Skeletal muscle cell (primary cell): Measurements from ENCODE around the gene BTRC.
"Not testable (repeated sequence)": the region's sequence is repeated elsewhere in the genome, so short reads cannot be mapped to it uniquely, and the experiment has no call there.

ENCODE experiments used
- DNase-seq: peaks from one replicate; pipeline ENCODE4 v3.0.0-alpha.2; 2010; ENCODE audit warnings: low read depth
- H3K4me3 ChIP-seq: 2 replicates; pipeline ENCODE4 v1.5.1; 2011; ENCODE audit warnings: low read depth, mild to moderate bottlenecking, control low read depth, low read length, moderate library complexity

BTRC gene

DNA sequence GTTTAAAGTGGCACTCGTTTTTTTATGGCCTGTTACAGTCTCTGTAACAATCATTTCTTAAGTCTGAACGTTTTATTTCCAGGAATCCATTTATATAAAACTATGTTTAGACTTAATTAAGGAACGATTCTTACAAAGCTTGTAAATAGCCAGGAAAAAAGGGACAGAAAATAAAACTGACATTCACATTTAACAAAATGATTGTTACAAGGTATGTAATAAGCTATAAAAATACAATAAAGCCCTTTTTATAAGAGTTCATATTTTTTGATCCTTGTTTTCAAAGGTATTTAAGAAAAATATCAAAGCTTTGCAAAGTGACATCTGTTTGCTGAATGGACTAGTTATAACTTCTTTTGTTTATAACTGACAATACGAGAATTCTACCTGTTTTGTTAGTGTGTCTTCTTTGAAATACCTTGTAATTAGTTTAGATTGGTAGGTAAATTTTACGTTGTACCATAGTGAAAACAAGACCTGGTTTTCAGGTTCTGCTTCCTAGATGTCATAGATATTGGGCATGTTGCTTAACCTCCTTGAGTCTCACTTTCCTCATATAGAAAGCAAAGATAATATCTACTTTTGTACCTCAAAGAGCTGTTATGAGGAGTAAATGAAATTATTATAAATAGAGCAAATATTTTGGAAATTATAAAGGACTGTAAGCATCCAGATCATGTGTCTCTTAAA is 25.8 kb downstream of the BTRC start:
- no peak overlapping the region for H3K4me3 ChIP-seq
- no peak for DNase-seq

DNA sequence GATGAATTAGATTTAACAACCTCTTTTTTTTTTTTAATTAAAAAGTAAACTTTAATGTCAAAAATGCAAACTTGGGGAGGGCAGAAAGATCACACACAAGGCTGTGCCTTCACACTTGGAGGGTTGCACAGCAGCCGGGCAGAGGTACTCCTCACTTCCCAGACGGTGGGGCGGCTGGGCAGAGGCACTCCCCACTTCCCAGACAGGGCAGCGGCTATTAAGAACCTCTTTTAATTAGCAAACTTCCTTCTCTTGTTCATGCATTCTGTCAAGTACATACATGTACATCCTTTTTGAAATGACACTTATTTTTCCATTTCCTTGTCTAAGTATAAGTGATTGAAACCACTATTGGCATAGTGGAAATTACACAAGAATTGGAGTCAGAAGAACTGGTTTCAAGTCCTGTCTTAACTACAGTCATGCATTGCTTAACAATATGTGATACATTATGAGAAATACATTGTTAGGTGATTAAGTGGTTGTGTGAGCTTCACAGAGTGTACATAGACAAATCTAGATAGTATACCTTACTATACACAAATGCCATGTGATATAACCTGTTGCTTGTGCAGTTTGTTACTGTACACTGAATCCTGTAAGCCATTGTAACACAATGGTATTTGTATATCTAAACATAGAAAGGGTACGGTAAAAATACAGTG is 26.5 kb downstream of the BTRC start:
- no peak overlapping the region for H3K4me3 ChIP-seq
- no peak for DNase-seq

DNA sequence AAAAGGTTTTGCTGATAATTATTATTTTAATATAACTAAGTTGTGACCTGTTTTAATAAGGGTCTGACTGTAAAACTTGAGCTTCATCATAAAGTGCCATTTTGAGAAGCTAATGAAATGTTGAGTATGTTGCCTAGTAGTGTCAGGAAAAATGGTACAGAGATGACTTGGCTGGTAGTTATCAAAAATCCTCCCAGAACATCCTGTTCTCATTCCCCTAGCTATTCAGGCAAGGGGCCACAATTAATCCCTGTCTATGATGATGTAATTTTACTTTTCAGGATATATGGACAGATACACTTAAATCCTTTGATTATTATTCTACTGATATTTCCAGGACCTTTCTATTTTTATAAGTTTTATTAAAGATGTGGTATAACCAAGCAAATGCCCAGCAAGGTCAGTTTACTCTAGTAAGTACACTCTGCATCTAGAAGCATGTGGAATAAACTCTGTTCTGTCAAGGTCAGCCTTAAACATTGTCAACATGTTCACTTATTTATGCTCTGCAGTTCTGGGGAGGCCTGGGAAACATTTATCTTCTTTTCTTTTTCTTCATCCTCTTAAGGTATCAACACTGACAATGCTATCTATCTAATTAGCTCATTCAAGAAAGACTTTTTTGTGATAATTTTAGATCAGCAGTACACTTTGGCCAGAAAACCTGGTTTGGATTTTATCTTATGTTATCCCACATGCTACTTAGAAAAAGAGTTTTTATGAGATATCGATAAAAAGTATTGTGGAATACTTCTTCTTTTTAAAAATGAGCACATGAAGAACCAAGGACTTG is 32.1 kb downstream of the BTRC start:
- H3K4me3 ChIP-seq, result no peak overlapping the region
- DNase-seq, result peak; percentile 34

- no peak overlapping the region for H3K4me3 ChIP-seq
- no peak for DNase-seq
Observed at GRCh38 chr10:101386659-101387259, 32.8 kb downstream of the BTRC start.

DNA sequence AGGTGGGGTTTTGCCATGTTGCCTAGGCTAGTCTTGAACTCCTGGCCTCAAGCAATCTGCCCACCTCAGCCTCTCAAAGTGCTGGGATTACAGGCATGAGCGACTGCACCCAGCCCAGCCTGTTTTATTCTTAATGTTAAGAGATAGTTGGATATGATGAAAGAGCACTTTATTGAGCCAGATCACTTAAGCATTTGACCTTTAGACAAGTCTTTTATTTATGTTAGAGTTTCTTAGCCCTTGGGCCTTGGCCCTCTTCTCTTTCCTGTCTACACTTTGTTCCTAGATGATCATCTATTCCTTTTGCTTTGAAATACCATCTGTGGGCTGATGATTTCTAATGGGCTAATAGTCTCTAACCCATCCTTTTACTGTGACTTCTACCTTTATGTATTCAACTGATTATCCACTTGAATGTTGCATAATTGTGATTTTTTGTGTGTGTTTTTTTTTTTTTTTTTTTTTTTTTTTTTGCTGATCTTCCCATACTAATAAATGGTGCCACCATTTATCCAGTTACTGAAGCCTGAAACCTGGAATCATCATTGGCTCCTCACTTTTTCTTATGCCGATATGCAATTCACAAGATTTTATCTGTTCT is 34.8 kb downstream of the BTRC start:
- no peak for DNase-seq

GRCh38 chr10:101389532-101389931 is 35.6 kb downstream of the BTRC start:
- not testable (repeated sequence) for DNase-seq, H3K4me3 ChIP-seq

More for the DNA sequence above, 34.8 kb downstream of the BTRC start:
- no peak overlapping the region for H3K4me3 ChIP-seq

GRCh38 chr10:101389986-101390531 is 36.1 kb downstream of the BTRC start:
- DNase-seq, result no peak

GRCh38 chr10:101393378-101393777 is 39.4 kb downstream of the BTRC start:
- no peak for DNase-seq

More at GRCh38 chr10:101389986-101390531, 36.1 kb downstream of the BTRC start:
- no peak overlapping the region for H3K4me3 ChIP-seq

DNA sequence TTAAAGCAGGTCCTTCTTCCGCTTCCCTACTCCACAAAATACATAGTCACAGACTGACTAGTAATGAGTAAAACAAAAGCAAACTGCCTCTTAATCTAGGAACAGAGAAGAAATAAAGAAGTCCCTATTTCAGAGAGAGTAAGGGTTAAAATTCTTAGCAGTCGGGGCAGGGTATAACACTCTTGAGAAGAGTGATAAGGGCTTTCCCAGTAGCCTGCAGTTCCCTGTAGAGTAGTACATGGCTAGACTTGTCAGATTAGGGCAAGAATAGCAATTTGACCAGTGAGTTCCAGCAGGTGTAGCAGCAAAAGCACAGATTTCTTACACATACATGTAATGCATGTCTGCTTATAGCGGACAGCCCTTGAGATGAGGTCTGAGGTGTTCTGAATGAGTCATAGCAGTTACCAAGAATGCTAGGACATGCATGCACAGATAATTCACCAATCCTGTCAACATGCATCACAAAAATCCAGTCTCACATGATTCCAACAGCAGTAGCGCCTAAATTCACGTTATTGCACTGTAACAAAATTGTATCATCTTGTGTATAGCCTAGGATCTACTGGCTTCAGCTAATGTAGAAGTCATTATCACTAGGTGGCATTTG is 40.7 kb downstream of the BTRC start:
- no peak overlapping the region for H3K4me3 ChIP-seq
- no peak for DNase-seq

More at GRCh38 chr10:101393378-101393777, 39.4 kb downstream of the BTRC start:
- H3K4me3 ChIP-seq, result no peak overlapping the region

- DNase-seq, result no peak
- H3K4me3 ChIP-seq, result no peak overlapping the region
Observed at GRCh38 chr10:101397140-101397539, 43.2 kb downstream of the BTRC start.

GRCh38 chr10:101400585-101400984 is 46.6 kb downstream of the BTRC start:
- no peak for DNase-seq

GRCh38 chr10:101402711-101403110 is 48.7 kb downstream of the BTRC start:
- H3K4me3 ChIP-seq, result no peak overlapping the region

More at GRCh38 chr10:101400585-101400984, 46.6 kb downstream of the BTRC start:
- H3K4me3 ChIP-seq, result no peak overlapping the region

GRCh38 chr10:101403161-101403560 is 49.2 kb downstream of the BTRC start:
- H3K4me3 ChIP-seq, result no peak overlapping the region
- no peak for DNase-seq

More at GRCh38 chr10:101402711-101403110, 48.7 kb downstream of the BTRC start:
- no peak for DNase-seq

- DNase-seq, result no peak
- H3K4me3 ChIP-seq, result no peak overlapping the region
Observed at GRCh38 chr10:101405001-101405400, 51.0 kb downstream of the BTRC start.

- H3K4me3 ChIP-seq, result no peak overlapping the region
- DNase-seq, result no peak
Observed at GRCh38 chr10:101411598-101411997, 57.6 kb downstream of the BTRC start.

GRCh38 chr10:101414034-101414433 is 60.1 kb downstream of the BTRC start:
- no peak for DNase-seq
- no peak overlapping the region for H3K4me3 ChIP-seq

GRCh38 chr10:101415884-101416283 is 61.9 kb downstream of the BTRC start:
- H3K4me3 ChIP-seq, result no peak overlapping the region
- DNase-seq, result no peak

DNA sequence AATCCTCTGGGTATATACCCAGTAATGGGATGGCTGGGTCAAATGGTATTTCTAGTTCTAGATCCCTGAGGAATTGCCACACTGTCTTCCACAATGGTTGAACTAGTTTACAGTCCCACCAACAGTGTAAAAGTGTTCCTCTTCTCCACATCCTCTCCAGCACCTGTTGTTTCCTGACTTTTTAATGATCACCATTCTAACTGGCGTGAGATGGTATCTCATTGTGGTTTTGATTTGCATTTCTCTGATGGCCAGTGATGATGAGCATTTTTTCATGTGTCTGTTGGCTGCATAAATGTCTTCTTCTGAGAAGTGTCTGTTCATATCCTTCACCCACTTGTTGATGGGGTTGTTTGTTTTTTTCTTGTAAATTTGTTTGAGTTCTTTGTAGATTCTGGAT is 68.0 kb downstream of the BTRC start:
- DNase-seq, H3K4me3 ChIP-seq: not testable (repeated sequence)

DNA sequence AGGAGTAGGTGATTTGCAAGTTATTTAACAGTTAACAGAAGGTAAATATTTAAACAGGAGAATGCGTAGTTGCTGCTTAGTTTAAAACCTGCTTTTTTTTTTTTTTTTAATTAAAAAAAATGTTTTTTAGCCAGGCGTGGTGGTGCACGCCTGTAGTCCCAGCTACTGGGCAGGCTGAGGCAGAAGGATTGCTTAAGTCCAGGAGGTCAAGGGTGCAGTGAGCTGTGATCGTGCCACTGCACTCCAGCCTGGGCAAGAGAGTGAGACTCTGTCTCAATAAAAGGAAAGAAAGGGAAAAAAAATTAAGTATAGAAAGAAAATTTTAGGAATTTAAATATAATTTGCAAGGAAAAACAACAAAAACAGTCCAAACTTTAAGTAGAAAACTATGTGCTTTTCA is 71.6 kb downstream of the BTRC start:
- no peak overlapping the region for H3K4me3 ChIP-seq
- no peak for DNase-seq
